Muscle of arm (tissue), 12 donors: Measurements from ENCODE around the gene KCNA10. TPM values are rescaled to one million over a fixed set of nuclear protein-coding genes. Genes with fewer than 3 reads are reported as not detected.

ENCODE experiments used
- DNase-seq: peaks from one replicate; pipeline ENCODE4 v3.0.0-alpha.2; 2013
- polyA plus RNA-seq, 12 donors: library from polyadenylated mRNA; unstranded; fragments of 120-200 nt; gene quantifications; one replicate each; pipeline ENCODE4 v1.2.1, GENCODE V29; 2013; ENCODE audit not compliant: insufficient read length in 12 of 12

The KCNA10 gene
- polyA plus RNA-seq, 12 donors = 0.12 to 1.2 (median 0.37) TPM; not detected in 2

GRCh38 chr1:110480356-110481096 is 38.4 kb downstream of the KCNA10 start:
- DNase-seq = no peak

DNA sequence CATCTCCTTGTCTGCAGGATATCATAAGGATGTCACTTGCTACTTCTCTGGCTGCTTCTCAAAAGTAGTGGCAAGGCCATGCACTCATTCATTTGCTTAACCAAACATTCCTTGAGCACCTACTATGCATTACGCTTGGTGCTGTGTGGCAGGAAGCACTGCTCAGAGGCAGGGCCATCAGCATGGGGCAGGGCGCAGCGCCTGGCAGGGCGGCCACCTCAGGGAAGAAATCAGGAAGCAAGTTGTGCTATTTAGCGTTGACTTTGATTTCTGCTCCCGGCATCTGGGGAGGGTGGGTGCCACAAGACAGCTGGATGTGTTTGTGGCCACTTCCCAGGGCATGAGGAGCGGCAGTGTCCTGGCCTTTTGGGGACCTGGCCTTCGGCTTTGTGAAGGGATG is 40.1 kb downstream of the KCNA10 start:
- no peak for DNase-seq

GRCh38 chr1:110477967-110478640 is 40.9 kb downstream of the KCNA10 start:
- no peak for DNase-seq

DNA sequence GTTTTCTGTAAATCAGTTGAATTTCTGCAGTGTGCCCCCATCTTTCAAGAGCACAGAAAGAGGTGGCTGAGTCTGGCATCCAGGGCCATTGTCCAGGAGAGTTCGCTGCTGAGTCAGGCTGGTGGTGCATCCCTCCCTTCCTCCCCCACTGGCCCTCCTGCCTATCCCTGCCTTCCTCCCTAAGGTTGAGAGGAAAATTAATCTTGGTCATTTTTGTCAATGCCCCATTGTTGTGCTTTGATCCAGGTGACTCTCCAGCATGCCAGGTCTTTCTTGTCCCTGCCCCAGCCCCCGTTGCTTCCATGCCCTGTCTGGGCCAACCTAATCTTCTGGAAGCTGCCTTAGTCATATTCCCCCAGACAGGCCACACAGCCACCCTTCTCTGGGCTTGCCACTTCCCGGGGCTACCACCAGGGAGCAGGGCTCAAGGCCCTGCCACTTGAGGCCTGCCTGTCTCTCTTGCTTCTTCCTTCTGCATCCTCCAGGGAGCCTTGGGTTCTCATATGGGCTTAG is 41.5 kb downstream of the KCNA10 start:
- DNase-seq = no peak

GRCh38 chr1:110477041-110477440 is 41.9 kb downstream of the KCNA10 start:
- DNase-seq = no peak

GRCh38 chr1:110476028-110476765 is 42.8 kb downstream of the KCNA10 start:
- DNase-seq = no peak

DNA sequence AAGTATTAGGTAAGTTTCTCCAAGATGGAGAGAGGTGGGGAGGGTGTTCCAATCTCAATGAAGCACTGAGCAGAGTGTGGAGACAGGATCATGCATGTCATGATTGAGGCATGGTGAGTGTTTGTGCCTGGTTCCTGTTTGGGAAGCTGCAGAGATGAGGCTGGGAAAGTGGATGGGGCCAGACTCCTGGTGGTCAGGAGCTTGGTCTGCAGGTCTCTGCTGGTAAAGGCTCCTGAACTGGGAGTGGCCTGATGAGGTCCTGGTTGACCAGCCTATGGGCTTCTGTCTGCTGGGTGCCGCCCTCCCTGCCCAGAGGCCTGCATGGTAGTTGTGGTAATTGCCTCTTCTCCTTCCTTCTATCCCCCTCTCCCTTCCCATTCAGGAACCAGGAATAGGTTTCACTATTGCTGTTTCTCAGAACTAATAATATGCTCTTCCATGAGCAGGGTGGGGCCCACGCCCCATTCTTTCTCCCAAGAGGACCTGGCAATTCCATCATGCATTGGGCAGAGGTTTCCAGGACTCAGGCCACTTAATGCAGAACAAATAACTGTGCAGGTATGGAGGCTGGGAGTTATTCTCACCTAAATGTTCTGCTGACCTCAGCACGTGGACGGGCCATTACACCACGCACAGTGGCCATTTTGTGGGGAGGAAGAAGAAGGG is 43.5 kb downstream of the KCNA10 start:
- DNase-seq = no peak

GRCh38 chr1:110474444-110474843 is 44.5 kb downstream of the KCNA10 start:
- no peak for DNase-seq

GRCh38 chr1:110472546-110472945 is 46.4 kb downstream of the KCNA10 start:
- no peak for DNase-seq

GRCh38 chr1:110471131-110471530 is 47.8 kb downstream of the KCNA10 start:
- DNase-seq = no peak

Other genes with a start within 250 kb of the KCNA10 start
- 1 to 10 TPM in 11 of 12 donors, not detected in 1; 7.2 to 9.6 (median 8.4) TPM for gene RBM15, start 179.8 kb downstream of the KCNA10 start, polyA plus RNA-seq
- 10 to 100 TPM in 7 of 12 donors, 1 to 10 TPM in 4, not detected in 1; 7.2 to 24.8 (median 10.6) TPM for gene SLC16A4, start 128.1 kb downstream of the KCNA10 start, polyA plus RNA-seq
- gene LAMTOR5, start 111.5 kb downstream of the KCNA10 start, polyA plus RNA-seq = 100 to 1,000 TPM in 7 of 12 donors, 10 to 100 TPM in 4, not detected in 1; 59.5 to 127 (median 109) TPM
- under 1 TPM in 2 of 12 donors, not detected in 10; 0.09 to 0.12 TPM for gene PROK1, start 68.0 kb downstream of the KCNA10 start, polyA plus RNA-seq
- gene KCNA2, start 87.2 kb upstream of the KCNA10 start, polyA plus RNA-seq = 1 to 10 TPM in 9 of 12 donors, under 1 TPM in 2, not detected in 1; 0.59 to 2.2 (median 1.2) TPM
- under 1 TPM in 8 of 12 donors, not detected in 4; 0.08 to 0.39 (median 0.20) TPM for gene KCNA3, start 155.8 kb upstream of the KCNA10 start, polyA plus RNA-seq